Posterior vena cava (tissue), 2 donors: ENCODE data around the gene MBD1. TPM values are rescaled to one million over a fixed set of nuclear protein-coding genes. Genes with fewer than 3 reads are reported as not detected.

ENCODE experiments used
- total RNA-seq, 2 donors: library from RNA; stranded (reverse); fragmentation: NEBNext Ultra II Directional; extraction: Animal tissue kit (Norgen Biotek cat#: 25700); gene quantifications; one replicate each; pipeline ENCODE4 v1.2.1, GENCODE V29; 2021
- donor health status: DM: yes; HTN: yes; CAD: no.
- donor health status: DM: yes; HTN: yes; CAD: no.

The MBD1 gene
- total RNA-seq, 2 donors from 2014 or later, result 42.2 to 48.6 TPM

Other genes starting within 250 kb of the MBD1 start
- 1 to 10 TPM; 1.2 to 1.4 TPM for gene MYO5B, start 86.4 kb downstream of the MBD1 start, total RNA-seq
- not detected for gene CFAP53, start 15.0 kb downstream of the MBD1 start, total RNA-seq
- 10 to 100 TPM; 35.7 to 55.2 TPM for gene CXXC1, start 6.2 kb upstream of the MBD1 start, total RNA-seq
- under 1 TPM; 0.24 to 0.51 TPM for gene SKA1, start 93.5 kb upstream of the MBD1 start, total RNA-seq